Measurements from ENCODE around the gene ALK.

Gene ALK

GRCh38 chr2:29360016-29360784 is 561.2 kb downstream of the ALK start:
- no peak for DNase-seq (ENCODE audit: low read depth)

- DNase-seq (ENCODE audit: low read depth) = no peak
Observed at GRCh38 chr2:29353403-29353991, 567.9 kb downstream of the ALK start.

GRCh38 chr2:29351916-29352591 is 569.3 kb downstream of the ALK start:
- no peak for DNase-seq (ENCODE audit: low read depth)

GRCh38 chr2:29351248-29351647 is 570.1 kb downstream of the ALK start:
- no peak for DNase-seq (ENCODE audit: low read depth)

GRCh38 chr2:29349316-29350030 is 571.9 kb downstream of the ALK start:
- no peak for DNase-seq (ENCODE audit: low read depth)

- DNase-seq (ENCODE audit: low read depth) = no peak
Observed at GRCh38 chr2:29347774-29348461, 573.5 kb downstream of the ALK start.

GRCh38 chr2:29345236-29345635 is 576.1 kb downstream of the ALK start:
- DNase-seq (ENCODE audit: low read depth) = no peak

GRCh38 chr2:29343830-29344229 is 577.6 kb downstream of the ALK start:
- no peak for DNase-seq (ENCODE audit: low read depth)

- DNase-seq (ENCODE audit: low read depth) = no peak
Observed at GRCh38 chr2:29336341-29337241, 584.8 kb downstream of the ALK start.

GRCh38 chr2:29335396-29335795 is 586.0 kb downstream of the ALK start:
- DNase-seq (ENCODE audit: low read depth) = no peak

- no peak for DNase-seq (ENCODE audit: low read depth)
Observed at GRCh38 chr2:29334706-29335105, 586.7 kb downstream of the ALK start.

GRCh38 chr2:29332540-29332939 is 588.8 kb downstream of the ALK start:
- no peak for DNase-seq (ENCODE audit: low read depth)

GRCh38 chr2:29329899-29330298 is 591.5 kb downstream of the ALK start:
- DNase-seq (ENCODE audit: low read depth) = no peak

- DNase-seq (ENCODE audit: low read depth) = no peak
Observed at GRCh38 chr2:29326926-29327325, 594.5 kb downstream of the ALK start.

- DNase-seq (ENCODE audit: low read depth) = no peak
Observed at GRCh38 chr2:29325544-29325943, 595.8 kb downstream of the ALK start.

GRCh38 chr2:29323961-29324360 is 597.4 kb downstream of the ALK start:
- DNase-seq (ENCODE audit: low read depth) = no peak

- no peak for DNase-seq (ENCODE audit: low read depth)
Observed at GRCh38 chr2:29323301-29323700, 598.1 kb downstream of the ALK start.

- peak; percentile 41 for DNase-seq (ENCODE audit: low read depth)
Observed at GRCh38 chr2:29322011-29322410, 599.4 kb downstream of the ALK start.

- DNase-seq (ENCODE audit: low read depth) = no peak
Observed at GRCh38 chr2:29317801-29318485, 603.4 kb downstream of the ALK start.

GRCh38 chr2:29317077-29317517 is 604.3 kb downstream of the ALK start:
- no peak for DNase-seq (ENCODE audit: low read depth)
